H1 (cell line): Measurements from ENCODE around the gene GRIK4.

Experiments
- JUND ChIP-seq: IDR thresholded peaks from 2 replicates; pipeline ENCODE4 v1.6.1; 2011; ENCODE audit warnings: mild to moderate bottlenecking, improper control_type of control experiment, low read length
- RAD21 ChIP-seq, 2 experiments: IDR thresholded peaks in 1 of 2; conservative IDR thresholded peaks in 1 of 2; 2 replicates each; pipeline ENCODE4 v1.6.1; 2011; ENCODE audit warnings: low read depth in 2 of 2, low read length in 2 of 2, improper control_type of control experiment in 1 of 2, inconsistent platforms in 1 of 2, mild to moderate bottlenecking in 1 of 2, moderate library complexity in 1 of 2

- TF ChIP-seq RAD21 (IDR thresholded peaks at IDR 0.05 in 1 of 2, conservative IDR thresholded peaks at IDR 0.05 in 1 of 2; ENCODE audit: low read depth in 2 of 2, low read length in 2 of 2) (no peak), JUND (no peak)
Observed at GRCh38 chr11:120792306-120792705, 280.8 kb downstream of the GRIK4 start.
